ENCODE results near the gene CYP46A1.

- TF ChIP-seq CTCF (IDR thresholded peaks at IDR 0.05) (no peak), POLR2A (IDR thresholded peaks at IDR 0.05) (no peak)
Measured at GRCh38 chr14:99700379-99700778, 16.3 kb downstream of the CYP46A1 start.
